Sigmoid colon (tissue), 7 donors: Measurements from ENCODE around the gene NUCB1. TPM values are rescaled to one million over a fixed set of nuclear protein-coding genes. Genes with fewer than 3 reads are reported as not detected.
"Not testable (repeated sequence)": the region's sequence is repeated elsewhere in the genome, so short reads cannot be mapped to it uniquely, and the experiment has no call there.

Source experiments
- DNase-seq: peaks from one replicate; pipeline ENCODE4 v3.0.0-alpha.2; 2019
- H3K27ac ChIP-seq, 4 donors: fragments of 200-600 bp; sonication (generic); one replicate each; pipeline ENCODE4 v1.5.1; 2016 to 2019; ENCODE audit warnings: mild to moderate bottlenecking in 1 of 4
- H3K27me3 ChIP-seq, 3 donors: fragments of 200-600 bp; sonication (generic); one replicate each; pipeline ENCODE4 v1.5.1; 2019; ENCODE audit warnings: mild to moderate bottlenecking in 1 of 3
- H3K36me3 ChIP-seq, 4 donors: fragments of 200-600 bp; sonication (generic); one replicate each; pipeline ENCODE4 v1.5.1; 2016 to 2019
- H3K4me1 ChIP-seq, 4 donors: fragments of 200-600 bp; sonication (generic); one replicate each; pipeline ENCODE4 v1.5.1; 2017 to 2019
- H3K4me3 ChIP-seq, 4 donors: fragments of 200-600 bp; sonication (generic); one replicate each; pipeline ENCODE4 v1.5.1; 2017 to 2019; ENCODE audit warnings: mild to moderate bottlenecking in 2 of 4, moderate library complexity in 1 of 4
- H3K9me3 ChIP-seq, 4 donors: fragments of 200-600 bp in 3 of 4; sonication (generic) in 3 of 4; one replicate each; pipeline versions ENCODE4 v1.5.1 to v1.6.1; 2013 to 2019
- EP300 ChIP-seq, 4 donors: sonication (generic); formaldehyde crosslinking; IDR thresholded peaks; one replicate each; pipeline ENCODE4 v1.6.1; 2017; ENCODE audit warnings: antibody characterized with exemption in 4 of 4
- POLR2A ChIP-seq, 2 donors: fragments of 450-650 bp; IDR thresholded peaks; one replicate each; pipeline ENCODE4 v1.6.1; 2016; ENCODE audit warnings: antibody characterized with exemption in 2 of 2, mild to moderate bottlenecking in 2 of 2, moderate library complexity in 2 of 2
- POLR2AphosphoS5 ChIP-seq, 4 donors: sonication (generic); formaldehyde crosslinking; IDR thresholded peaks; one replicate each; pipeline ENCODE4 v1.6.1; 2017; ENCODE audit warnings: antibody characterized with exemption in 4 of 4
- WGBS, 2 donors: extraction: QIAGEN DNeasy Blood & Tissue Kit; methylation state at CpG; one replicate each; pipeline ENCODE4 v1.1.7; 2013; 5-methylcytosine and 5-hydroxymethylcytosine counted together
- intact Hi-C: fragments of 100-400 bp; cut with DNase I; formaldehyde crosslinking; loops from one replicate; pipeline ENCODE4 v1.15.1; 2023
- polyA plus RNA-seq, 3 donors: library from polyadenylated mRNA; stranded (reverse); fragments of 200-250 nt; gene quantifications; one replicate each; pipeline ENCODE4 v1.2.3, GENCODE V29; 2013
- total RNA-seq, 4 donors: library from RNA; depleted of rRNA; stranded (reverse); fragments of >200 nt; gene quantifications; one replicate each; pipeline ENCODE4 v1.1.0, GENCODE V29; 2016
- TF ChIP-seq, protein P1 (sequence below), 4 experiments: fragments of 450-650 bp in 3 of 4; fragments of 200-600 bp in 1 of 4; IDR thresholded peaks; one replicate each; pipeline ENCODE4 v1.5.1; 2016 to 2019; ENCODE audit warnings: antibody characterized with exemption in 4 of 4, mild to moderate bottlenecking in 3 of 4, moderate library complexity in 2 of 4
- donor health status: healthy with polysubstance abuse.
- donor health status: Bipolar disorder and iron deficiency.
- donor health status: healthy.

The NUCB1 gene
- total and polyA plus RNA-seq, 7 donors: 43.0 to 303 (median 174) TPM

GRCh38 chr19:48918801-48919247, 18.7 kb downstream of the NUCB1 start:
- H3K9me3 ChIP-seq: no peaks in the 10 kb centered on the region
- intact Hi-C loops: no loop called here
- 91 to 93% methylated on average over 18 of the region's 18 CpGs for WGBS, 2 donors
- DNase-seq: no peak
- no peaks in the 10 kb centered on the region for H3K27me3 ChIP-seq
- no peak overlapping the region for H3K4me3 ChIP-seq
- H3K36me3 ChIP-seq: peaks cover 5 to 97% (median 38%) of the 10 kb centered on the region in 4 donors
- TF ChIP-seq POLR2AphosphoS5 (IDR thresholded peaks at IDR 0.05) (no peak), POLR2A (IDR thresholded peaks at IDR 0.05) (no peak), EP300 (IDR thresholded peaks at IDR 0.05) (no peak)
- TF ChIP-seq, protein P1, sequence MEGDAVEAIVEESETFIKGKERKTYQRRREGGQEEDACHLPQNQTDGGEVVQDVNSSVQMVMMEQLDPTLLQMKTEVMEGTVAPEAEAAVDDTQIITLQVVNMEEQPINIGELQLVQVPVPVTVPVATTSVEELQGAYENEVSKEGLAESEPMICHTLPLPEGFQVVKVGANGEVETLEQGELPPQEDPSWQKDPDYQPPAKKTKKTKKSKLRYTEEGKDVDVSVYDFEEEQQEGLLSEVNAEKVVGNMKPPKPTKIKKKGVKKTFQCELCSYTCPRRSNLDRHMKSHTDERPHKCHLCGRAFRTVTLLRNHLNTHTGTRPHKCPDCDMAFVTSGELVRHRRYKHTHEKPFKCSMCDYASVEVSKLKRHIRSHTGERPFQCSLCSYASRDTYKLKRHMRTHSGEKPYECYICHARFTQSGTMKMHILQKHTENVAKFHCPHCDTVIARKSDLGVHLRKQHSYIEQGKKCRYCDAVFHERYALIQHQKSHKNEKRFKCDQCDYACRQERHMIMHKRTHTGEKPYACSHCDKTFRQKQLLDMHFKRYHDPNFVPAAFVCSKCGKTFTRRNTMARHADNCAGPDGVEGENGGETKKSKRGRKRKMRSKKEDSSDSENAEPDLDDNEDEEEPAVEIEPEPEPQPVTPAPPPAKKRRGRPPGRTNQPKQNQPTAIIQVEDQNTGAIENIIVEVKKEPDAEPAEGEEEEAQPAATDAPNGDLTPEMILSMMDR (IDR thresholded peaks at IDR 0.05): no peak
- H3K4me1 ChIP-seq: no peaks in the 10 kb centered on the region
- H3K27ac ChIP-seq: no peak overlapping the region

GRCh38 chr19:48919271-48919670, 19.2 kb downstream of the NUCB1 start:
- H3K4me1 ChIP-seq, H3K27ac ChIP-seq, intact Hi-C loops, H3K27me3 ChIP-seq, H3K4me3 ChIP-seq, DNase-seq, H3K9me3 ChIP-seq: not testable (repeated sequence)
- 93 to 95% methylated on average over 8 of the region's 8 CpGs for WGBS, 2 donors
- H3K36me3 ChIP-seq: peaks cover 2 to 93% (median 33%) of the 10 kb centered on the region in 4 donors

DNA sequence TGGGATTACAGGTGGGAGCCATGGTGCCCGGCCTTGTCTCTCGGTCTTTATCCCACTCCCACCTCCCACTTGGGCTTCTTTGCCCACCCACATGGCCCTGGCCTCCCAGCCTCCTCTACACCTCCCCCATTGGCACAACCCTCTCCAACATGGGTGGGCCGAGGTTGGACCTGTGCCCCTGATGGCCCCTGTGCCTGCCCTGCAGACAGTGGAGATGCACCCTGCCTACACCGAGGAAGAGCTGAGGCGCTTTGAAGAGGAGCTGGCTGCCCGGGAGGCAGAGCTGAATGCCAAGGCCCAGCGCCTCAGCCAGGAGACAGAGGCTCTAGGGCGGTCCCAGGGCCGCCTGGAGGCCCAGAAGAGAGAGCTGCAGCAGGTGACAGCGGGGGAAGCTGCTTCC, 20.8 kb downstream of the NUCB1 start:
- no peaks in the 10 kb centered on the region for H3K9me3 ChIP-seq
- H3K36me3 ChIP-seq: peaks cover 0 to 78% (median 25%) of the 10 kb centered on the region in 4 donors
- 91 to 93% methylated on average over 10 of the region's 10 CpGs for WGBS, 2 donors
- no peaks in the 10 kb centered on the region for H3K4me1 ChIP-seq
- intact Hi-C loops: no loop called here
- no peak overlapping the region for H3K4me3 ChIP-seq
- no peak for DNase-seq
- TF ChIP-seq POLR2A (IDR thresholded peaks at IDR 0.05): no peak
- TF ChIP-seq, protein P1 (IDR thresholded peaks at IDR 0.05): no peak
- no peak for TF ChIP-seq EP300 (IDR thresholded peaks at IDR 0.05)
- TF ChIP-seq POLR2AphosphoS5 (IDR thresholded peaks at IDR 0.05): no peak
- H3K27me3 ChIP-seq: no peaks in the 10 kb centered on the region
- no peak overlapping the region for H3K27ac ChIP-seq

DNA sequence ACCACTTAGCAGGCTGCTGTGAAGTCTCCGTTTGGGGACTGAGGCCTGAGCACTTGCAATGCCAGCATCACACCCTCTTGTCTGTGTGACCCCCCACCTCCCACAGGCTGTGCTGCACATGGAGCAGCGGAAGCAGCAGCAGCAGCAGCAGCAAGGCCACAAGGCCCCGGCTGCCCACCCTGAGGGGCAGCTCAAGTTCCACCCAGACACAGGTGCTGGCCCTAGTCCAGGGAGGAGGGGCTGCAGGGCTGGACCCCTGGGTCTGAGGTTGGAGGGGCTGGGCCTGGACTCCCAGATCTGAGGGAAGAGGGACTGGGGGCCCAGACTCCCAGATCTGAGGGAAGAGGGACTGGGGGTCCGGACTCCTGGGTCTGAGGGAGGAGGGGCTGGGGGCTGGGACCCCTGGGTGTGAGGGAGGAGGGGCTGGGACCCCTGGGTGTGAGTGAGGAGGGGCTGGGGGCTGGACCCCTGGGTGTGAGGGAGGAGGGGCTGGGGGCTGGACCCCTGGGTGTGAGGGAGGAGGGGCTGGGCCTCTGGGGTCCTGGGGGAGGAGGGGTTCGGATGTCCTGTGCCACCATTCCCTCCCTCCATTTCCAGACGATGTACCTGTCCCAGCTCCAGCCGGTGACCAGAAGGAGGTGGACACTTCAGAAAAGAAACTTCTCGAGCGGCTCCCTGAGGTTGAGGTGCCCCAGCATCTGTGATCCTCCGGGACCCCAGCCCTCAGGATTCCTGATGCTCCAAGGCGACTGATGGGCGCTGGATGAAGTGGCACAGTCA, 21.8 kb downstream of the NUCB1 start:
- Histone ChIP-seq H3K4me3 (no peak overlapping the region), H3K9me3 (no peaks in the 10 kb centered on the region), H3K27me3 (no peaks in the 10 kb centered on the region), H3K27ac (no peak overlapping the region), H3K4me1 (peaks cover 0 to 6% (median 1%) of the 10 kb centered on the region in 4 donors), H3K36me3 (peaks cover 0 to 68% (median 25%) of the 10 kb centered on the region in 4 donors)
- no peak for DNase-seq
- intact Hi-C loops: no loop called here
- 90 to 93% methylated on average over 12 of the region's 12 CpGs for WGBS, 2 donors
- TF ChIP-seq POLR2AphosphoS5 (IDR thresholded peaks at IDR 0.05) (peak in 1 of 4 donors; percentile 6), POLR2A (IDR thresholded peaks at IDR 0.05) (no peak)
- TF ChIP-seq, protein P1 (IDR thresholded peaks at IDR 0.05): no peak

GRCh38 chr19:48922548-48923490, 22.7 kb downstream of the NUCB1 start:
- no peak overlapping the region for H3K4me3 ChIP-seq
- H3K9me3 ChIP-seq: no peaks in the 10 kb centered on the region
- no peak overlapping the region for H3K27ac ChIP-seq
- intact Hi-C loops: no loop called here
- TF ChIP-seq POLR2A (IDR thresholded peaks at IDR 0.05): no peak
- no peak for TF ChIP-seq EP300 (IDR thresholded peaks at IDR 0.05)
- TF ChIP-seq, protein P1 (IDR thresholded peaks at IDR 0.05): no peak
- peaks cover 0 to 59% (median 24%) of the 10 kb centered on the region in 4 donors for H3K36me3 ChIP-seq
- H3K27me3 ChIP-seq: no peaks in the 10 kb centered on the region
- 91 to 92% methylated on average over 18 of the region's 18 CpGs for WGBS, 2 donors
- H3K4me1 ChIP-seq: peaks cover 0 to 11% (median 3%) of the 10 kb centered on the region in 4 donors
- DNase-seq: no peak
